Ishikawa (cell line): ENCODE measurements around the gene XAB2.

Experiments used
- CEBPB ChIP-seq: IDR thresholded peaks from 2 replicates; pipeline ENCODE4 v1.6.1; 2012
- CREB1 ChIP-seq: IDR thresholded peaks from 2 replicates; pipeline ENCODE4 v1.6.1; 2012; ENCODE audit warnings: low read depth
- EGR1 ChIP-seq: IDR thresholded peaks from 2 replicates; pipeline ENCODE4 v1.6.1; 2012
- EP300 ChIP-seq: IDR thresholded peaks from 2 replicates; pipeline ENCODE4 v1.6.1; 2012; ENCODE audit warnings: borderline replicate concordance
- FOXM1 ChIP-seq: IDR thresholded peaks from 2 replicates; pipeline ENCODE4 v1.6.1; 2012; ENCODE audit warnings: low read depth, borderline replicate concordance
- MAX ChIP-seq: IDR thresholded peaks from 2 replicates; pipeline ENCODE4 v1.6.1; 2012
- NFIC ChIP-seq: IDR thresholded peaks from 2 replicates; pipeline ENCODE4 v1.6.1; 2012
- RAD21 ChIP-seq: IDR thresholded peaks from 2 replicates; pipeline ENCODE4 v1.6.1; 2012; ENCODE audit warnings: low read depth
- REST ChIP-seq: IDR thresholded peaks from 2 replicates; pipeline ENCODE4 v1.6.1; 2012; ENCODE audit warnings: low read depth, mild to moderate bottlenecking
- TAF1 ChIP-seq: IDR thresholded peaks from 2 replicates; pipeline ENCODE4 v1.6.1; 2012; ENCODE audit warnings: low read depth, mild to moderate bottlenecking
- TCF12 ChIP-seq: IDR thresholded peaks from 2 replicates; pipeline ENCODE4 v1.6.1; 2012; ENCODE audit warnings: low read depth
- TEAD4 ChIP-seq: IDR thresholded peaks from 2 replicates; pipeline ENCODE4 v1.6.1; 2012
- YY1 ChIP-seq: IDR thresholded peaks from 2 replicates; pipeline ENCODE4 v1.6.1; 2012; ENCODE audit warnings: low read depth
- ZBTB7A ChIP-seq: IDR thresholded peaks from 2 replicates; pipeline ENCODE4 v1.6.1; 2012; ENCODE audit warnings: low read depth
- TF ChIP-seq, protein P1 (sequence below): IDR thresholded peaks from 2 replicates; pipeline ENCODE4 v1.6.1; 2012

The XAB2 gene

GRCh38 chr19:7600721-7601120, 28.6 kb downstream of the XAB2 start:
- TF ChIP-seq TAF1, result no peak
- TF ChIP-seq NFIC, result no peak
- no peak for TF ChIP-seq CEBPB
- no peak for TF ChIP-seq RAD21
- no peak for TF ChIP-seq CREB1

GRCh38 chr19:7598180-7598579, 31.2 kb downstream of the XAB2 start:
- TF ChIP-seq TEAD4 (no peak), FOXM1 (no peak), MAX (no peak), NFIC (no peak), TCF12 (no peak), EP300 (no peak), REST (no peak), CREB1 (no peak), ZBTB7A (no peak), YY1 (no peak), CEBPB (no peak), EGR1 (no peak), RAD21 (no peak), TAF1 (no peak)
- TF ChIP-seq, protein P1, sequence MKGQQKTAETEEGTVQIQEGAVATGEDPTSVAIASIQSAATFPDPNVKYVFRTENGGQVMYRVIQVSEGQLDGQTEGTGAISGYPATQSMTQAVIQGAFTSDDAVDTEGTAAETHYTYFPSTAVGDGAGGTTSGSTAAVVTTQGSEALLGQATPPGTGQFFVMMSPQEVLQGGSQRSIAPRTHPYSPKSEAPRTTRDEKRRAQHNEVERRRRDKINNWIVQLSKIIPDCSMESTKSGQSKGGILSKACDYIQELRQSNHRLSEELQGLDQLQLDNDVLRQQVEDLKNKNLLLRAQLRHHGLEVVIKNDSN, result no peak

- TF ChIP-seq TCF12 (no peak), ZBTB7A (no peak), TAF1 (no peak), TEAD4 (no peak), REST (no peak), RAD21 (no peak), MAX (no peak), CREB1 (no peak), EP300 (no peak), YY1 (no peak), NFIC (no peak), FOXM1 (no peak), CEBPB (no peak)
These were observed 31.7 kb downstream of the XAB2 start for GRCh38 chr19:7597689-7598088.

DNA sequence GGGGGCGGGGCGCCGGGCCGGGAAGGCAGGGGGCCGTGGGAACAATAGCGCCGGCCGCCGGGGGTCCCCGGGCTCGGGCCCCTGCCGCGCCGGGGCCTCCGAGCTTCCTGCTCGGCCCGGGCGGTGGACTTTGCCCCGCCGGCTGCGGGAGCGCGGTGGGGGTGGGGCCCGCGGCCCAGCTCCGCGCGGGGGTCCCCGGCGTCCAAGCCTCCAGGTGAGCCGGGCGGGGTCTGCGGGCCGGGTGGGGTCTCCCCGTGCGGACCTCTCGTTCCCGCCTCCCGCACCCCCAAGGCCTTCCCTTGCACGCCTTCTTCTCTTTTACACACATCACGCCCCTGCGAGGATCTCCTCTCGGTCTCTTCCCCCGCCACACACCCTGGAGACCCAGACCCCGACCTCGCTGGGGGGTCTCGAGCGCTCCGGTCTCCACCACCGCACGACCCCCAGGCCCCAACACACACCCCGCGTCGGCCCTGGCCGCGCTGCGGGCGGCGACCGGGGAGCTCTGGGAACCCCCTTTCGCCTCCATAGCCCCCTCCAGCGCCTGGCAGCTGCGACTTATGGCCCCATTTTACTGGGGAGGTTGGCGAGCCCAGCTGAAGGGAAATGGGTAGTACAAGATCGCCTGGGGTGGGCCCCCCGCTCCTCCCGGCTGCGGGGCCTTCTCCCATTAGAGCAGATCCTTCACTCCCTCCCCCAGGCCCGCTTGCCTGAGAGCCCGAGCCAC, 33.0 kb downstream of the XAB2 start:
- TF ChIP-seq ZBTB7A (peak; percentile 30; the same call in 1 of the 2 replicates), FOXM1 (no peak)

DNA sequence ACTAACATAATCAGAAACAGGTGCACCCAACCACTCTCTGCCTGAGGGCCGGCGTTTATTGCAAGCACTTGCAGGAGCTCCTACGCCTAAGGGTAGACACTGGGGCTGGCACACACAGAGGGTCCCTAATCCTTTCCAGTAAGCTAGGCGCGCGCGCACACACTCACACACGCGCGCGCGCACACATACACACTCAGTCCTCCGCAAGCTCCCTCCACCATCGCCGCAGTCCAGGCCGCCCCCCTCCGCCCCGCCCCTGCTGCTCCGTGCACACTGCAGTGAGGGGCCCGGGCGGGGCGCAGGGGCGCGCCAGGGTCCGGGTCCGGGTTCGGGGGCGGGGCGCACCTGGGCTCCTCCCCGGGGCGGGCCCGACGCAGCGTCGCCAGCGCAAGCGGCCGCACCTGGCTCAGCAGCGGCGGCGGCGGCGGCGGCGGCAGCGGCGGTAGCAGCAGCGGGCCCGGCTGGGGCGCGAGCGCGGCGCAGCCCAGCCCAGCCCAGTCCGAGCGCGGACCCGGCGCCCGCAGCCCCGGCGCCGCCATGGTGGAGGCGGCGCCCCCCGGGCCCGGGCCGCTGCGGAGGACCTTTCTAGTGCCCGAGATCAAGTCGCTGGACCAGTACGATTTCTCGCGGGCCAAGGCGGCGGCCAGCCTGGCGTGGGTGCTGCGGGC, 33.7 kb downstream of the XAB2 start, which contains the start of gene CAMSAP3:
Gene CAMSAP3 (plus strand): TSS at position 398 of the 668 bp plus-strand sequence. CDS start 140 bp downstream, at position 538.
- TF ChIP-seq TAF1 (peak; percentile 40; the same call in 1 of the 2 replicates), RAD21 (no peak), YY1 (no peak), TCF12 (no peak), CEBPB (no peak), TEAD4 (no peak), EGR1 (no peak), ZBTB7A (peak; percentile 94), REST (no peak), FOXM1 (no peak)
- TF ChIP-seq, protein P1, result no peak
